K562 (cell line): ENCODE results near the gene SORCS2. TPM values are rescaled to one million over a fixed set of nuclear protein-coding genes. Genes with fewer than 3 reads are reported as not detected.

ENCODE experiments used
- ATAC-seq: fragments of 200-7000 bp; cut with Tn5 transposase; 3 replicates; pipeline ENCODE4 v1.9.1; 2020; ENCODE audit warnings: moderate library complexity
- BruUV-seq: library from RNA; stranded (reverse); fragments of 400-500 nt; replicated peaks from 2 replicates; lab custom pipeline; 2021; lab: Mats Ljungman, UMichigan
- CTCF ChIA-PET: fragments of 300-600 bp; formaldehyde crosslinking; extraction: SDS; loops from one replicate; lab custom pipeline; 2021; ENCODE audit warnings: low intra/inter-chr PET ratio; lab: Yijun Ruan, JAX
- POLR2A ChIA-PET: fragments of 300-600, 350-650 bp; sonication (Branson Sonifier 250); formaldehyde crosslinking; extraction: SDS; loops from one replicate; lab custom pipeline; 2021; ENCODE audit warnings: antibody characterized with exemption, inconsistent platforms; lab: Yijun Ruan, JAX
- DNase-seq, 4 experiments: peaks; one replicate each; pipeline versions ENCODE4 v3.0.0 to v3.0.0-alpha.2; 2011 to 2018; ENCODE audit warnings: low spot score in 3 of 4, mixed read lengths in 3 of 4; ENCODE audit errors: extremely low read depth in 1 of 4
- FAIRE-seq: peaks from 2 replicates; lab custom pipeline; 2011; peaks lifted over from hg19 to GRCh38; lab: Jason Lieb, UNC
- H2AFZ ChIP-seq: 2 replicates; pipeline ENCODE4 v1.6.0; 2011; ENCODE audit warnings: low read depth, low read length, control low read depth, inconsistent platforms
- H3K27ac ChIP-seq: fragments of 200-600 bp; 3 replicates; pipeline ENCODE4 v1.8.0; 2011; ENCODE audit warnings: low read depth, mild to moderate bottlenecking, control low read depth, inconsistent platforms, low read length, moderate library complexity, mixed read lengths; ENCODE audit errors: extremely low read depth
- H3K27me3 ChIP-seq, 2 experiments: fragments of 300-600 bp in 1 of 2; 2 replicates in 1 of 2; 3 replicates in 1 of 2; pipeline versions ENCODE4 v1.6.0 to v1.8.0; 2011; ENCODE audit warnings: inconsistent platforms in 2 of 2, low read length in 2 of 2, mild to moderate bottlenecking in 1 of 2, mixed read lengths in 1 of 2, moderate library complexity in 1 of 2; ENCODE audit not compliant: control insufficient read depth in 2 of 2, insufficient read depth in 2 of 2
- H3K36me3 ChIP-seq: fragments of 300-600 bp; 3 replicates; pipeline ENCODE4 v1.8.0; 2011; ENCODE audit warnings: mild to moderate bottlenecking, low read length, inconsistent platforms; ENCODE audit not compliant: control insufficient read depth, insufficient read depth
- H3K4me1 ChIP-seq, 2 experiments: fragments of 200-600 bp in 1 of 2; replicated peaks in 1 of 2; 2 replicates in 1 of 2; 3 replicates in 1 of 2; pipeline versions ENCODE4 v1.5.1 to v1.8.0; 2011; ENCODE audit warnings: inconsistent platforms in 2 of 2, low read length in 2 of 2, mild to moderate bottlenecking in 1 of 2, mixed read lengths in 1 of 2, moderate library complexity in 1 of 2; ENCODE audit not compliant: control insufficient read depth in 2 of 2, insufficient read depth in 2 of 2
- H3K4me2 ChIP-seq: 2 replicates; pipeline ENCODE4 v1.6.1; 2011; ENCODE audit warnings: low read length, control low read depth, inconsistent platforms, mixed read lengths; ENCODE audit not compliant: insufficient read depth
- H3K4me3 ChIP-seq: fragments of 200-600 bp; sonication (generic), shearing (Covaris generic); 2 replicates; pipeline ENCODE4 v1.5.1; 2016; ENCODE audit warnings: control low read depth, inconsistent platforms
- H3K79me2 ChIP-seq: fragments of 200-600 bp; 3 replicates; pipeline ENCODE4 v1.8.0; 2011; ENCODE audit warnings: low read length, inconsistent platforms; ENCODE audit not compliant: control insufficient read depth, insufficient read depth
- H3K9ac ChIP-seq, 2 experiments: 2 replicates each; pipeline versions ENCODE4 v1.6.0 to v1.6.1; 2011; ENCODE audit warnings: low read depth in 2 of 2, low read length in 2 of 2, control low read depth in 1 of 2, inconsistent platforms in 1 of 2, mild to moderate bottlenecking in 1 of 2, mixed read lengths in 1 of 2; ENCODE audit not compliant: insufficient read depth in 1 of 2
- H3K9me1 ChIP-seq: one replicate; pipeline ENCODE4 v1.6.0; 2011; ENCODE audit warnings: inconsistent platforms, mild to moderate bottlenecking, low read length, moderate library complexity; ENCODE audit not compliant: control insufficient read depth, insufficient read depth
- H3K9me3 ChIP-seq: replicated peaks from 2 replicates; pipeline ENCODE4 v1.5.1; 2011; ENCODE audit warnings: low read depth, low read length, inconsistent platforms; ENCODE audit not compliant: control insufficient read depth, insufficient read depth
- H4K20me1 ChIP-seq: replicated peaks from 2 replicates; pipeline ENCODE4 v1.6.1; 2011; ENCODE audit warnings: low read length, inconsistent platforms, mixed read lengths; ENCODE audit not compliant: control insufficient read depth, insufficient read depth
- GTF2E2 ChIP-seq: fragments of 200-800 bp; sonication (Bioruptor generic); IDR thresholded peaks from 2 replicates; pipeline ENCODE4 v1.6.1; 2016; ENCODE audit warnings: missing genetic modification characterization, missing compliant biosample characterization
- HDAC8 ChIP-seq: fragments of 450-650 bp; IDR thresholded peaks from 2 replicates; pipeline ENCODE4 v1.6.1; 2016; ENCODE audit warnings: mild to moderate bottlenecking, missing genetic modification characterization, moderate library complexity, missing compliant biosample characterization
- L3MBTL2 ChIP-seq: fragments of 450-650 bp; IDR thresholded peaks from 2 replicates; pipeline ENCODE4 v1.6.1; 2016; ENCODE audit warnings: mild to moderate bottlenecking, moderate library complexity
- MYNN ChIP-seq, 2 experiments: sonication (generic); formaldehyde crosslinking in 1 of 2; IDR thresholded peaks; 2 replicates each; pipeline versions ENCODE4 v1.5.0 to v1.6.1; 2016 to 2020; ENCODE audit warnings: antibody characterized with exemption in 1 of 2, missing genetic modification reagents in 1 of 2
- NCOA1 ChIP-seq: fragments of 450-650 bp; IDR thresholded peaks from 2 replicates; pipeline ENCODE4 v1.6.1; 2016; ENCODE audit warnings: low read depth
- NR0B1 ChIP-seq: fragments of 450-650 bp; IDR thresholded peaks from one replicate; pipeline ENCODE4 v1.6.1; 2018; ENCODE audit warnings: mild to moderate bottlenecking, moderate library complexity; ENCODE audit not compliant: partially characterized antibody
- NR3C1 ChIP-seq: sonication (generic); formaldehyde crosslinking; IDR thresholded peaks from 2 replicates; pipeline ENCODE4 v1.8.1; 2022; ENCODE audit warnings: missing genetic modification reagents
- PML ChIP-seq: IDR thresholded peaks from 2 replicates; pipeline ENCODE4 v1.6.1; 2012; ENCODE audit warnings: low read length, inconsistent platforms
- SETDB1 ChIP-seq: IDR thresholded peaks from one replicate; pipeline ENCODE4 v1.6.1; 2012; ENCODE audit warnings: low read length, control low read depth, inconsistent platforms
- SIN3A ChIP-seq, 2 experiments: fragments of 150-350 bp in 1 of 2; IDR thresholded peaks; 2 replicates each; pipeline ENCODE4 v1.6.1; 2011 to 2016; ENCODE audit warnings: borderline replicate concordance in 2 of 2, low read depth in 2 of 2, low read length in 2 of 2, mild to moderate bottlenecking in 2 of 2, moderate library complexity in 2 of 2; ENCODE audit not compliant: control insufficient read depth in 1 of 2
- SMAD3 ChIP-seq: fragments of 450-650 bp; formaldehyde crosslinking; conservative IDR thresholded peaks from 2 replicates; pipeline ENCODE4 v1.4.0; 2020; ENCODE audit warnings: mild to moderate bottlenecking
- SREBF1 ChIP-seq: fragments of 150-350 bp; IDR thresholded peaks from 2 replicates; pipeline ENCODE4 v1.6.1; 2014; ENCODE audit warnings: antibody characterized with exemption, low read depth, low read length, borderline replicate concordance
- SRSF7 ChIP-seq: fragments of 200-400 bp; formaldehyde crosslinking; optimal IDR thresholded peaks from 2 replicates; pipeline ENCODE3; 2017; ENCODE audit warnings: mild to moderate bottlenecking, low read depth, low read length
- ZBTB12 ChIP-seq: fragments of 250-450 bp; sonication (Bioruptor Pico); IDR thresholded peaks from 2 replicates; pipeline ENCODE4 v1.4.0; 2020
- ZC3H4 ChIP-seq: sonication (generic); formaldehyde crosslinking; IDR thresholded peaks from 2 replicates; pipeline ENCODE4 v1.9.0; 2021; ENCODE audit warnings: missing genetic modification reagents, borderline replicate concordance
- ZNF274 ChIP-seq: IDR thresholded peaks from 2 replicates; pipeline ENCODE4 v1.6.1; 2011; ENCODE audit warnings: low read depth, mild to moderate bottlenecking, low read length, moderate library complexity, borderline replicate concordance
- WGBS: fragments of 100-300 bp; shearing (Covaris generic); methylation state at CpG from one replicate; pipeline ENCODE4 v1.1.6; 2016; ENCODE audit warnings: low coverage, mixed read lengths; ENCODE audit not compliant: insufficient coverage; ENCODE audit errors: missing lambda C conversion rate; 5-methylcytosine and 5-hydroxymethylcytosine counted together
- in situ Hi-C: fragments of 300-500 bp; cut with MboI; formaldehyde crosslinking; loops from 4 replicates; pipeline ENCODE4 v1.15.0; 2018; ENCODE audit warnings: inconsistent platforms, mixed read lengths
- intact Hi-C: fragments of 100-400 bp; cut with micrococcal nuclease; formaldehyde crosslinking; loops from 2 replicates; pipeline ENCODE4 v1.14.2; 2022
- polyA plus RNA-seq, 8 experiments: library from polyadenylated mRNA; depleted of rRNA in 4 of 8; stranded (reverse) in 5 of 8; unstranded in 3 of 8; fragments of >200 nt; fragmentation: Nextera tagmentation in 2 of 8; fragmentation: Illumina TruSeq in 1 of 8; extraction: Ambion mirVana in 2 of 8; extraction: Trizol in 1 of 8; gene quantifications; 2 replicates each; pipeline versions ENCODE4 v1.2.1 to v1.2.3, GENCODE V29; 2011 to 2014; ENCODE audit warnings: inconsistent platforms in 1 of 8, missing spikeins in 1 of 8
- total RNA-seq, 7 experiments: library from RNA; depleted of rRNA in 6 of 7; stranded (reverse); fragments of >200 nt in 6 of 7; fragmentation: Illumina TruSeq in 2 of 7; extraction: Trizol in 2 of 7; gene quantifications; 2 replicates each; pipeline versions ENCODE4 v1.2.1 to v1.2.3, GENCODE V29; 2011 to 2021; ENCODE audit warnings: low replicate concordance in 1 of 7
- TF ChIP-seq, protein P1 (sequence below): fragments of 200-800 bp; sonication (Bioruptor generic); IDR thresholded peaks from 2 replicates; pipeline ENCODE4 v1.6.1; 2017; ENCODE audit warnings: missing genetic modification characterization, missing compliant biosample characterization
- TF ChIP-seq, protein P2 (sequence below): sonication (generic); formaldehyde crosslinking; IDR thresholded peaks from 2 replicates; pipeline ENCODE4 v1.5.0; 2020; ENCODE audit warnings: missing genetic modification reagents

Gene SORCS2
- total and polyA plus RNA-seq, 9 of the 15 experiments (the other 6 are each of a cell fraction or from before 2014, with no cell fraction given), result not detected

- POLR2A ChIA-PET, result no interaction called here
- CTCF ChIA-PET, result no interaction called here
- no peak for FAIRE-seq
These were observed 516.6 kb downstream of the SORCS2 start for GRCh38 chr4:7708981-7709380.

More at GRCh38 chr4:7708981-7709380, 516.6 kb downstream of the SORCS2 start:
- Histone ChIP-seq H3K27ac (no peak overlapping the region), H2AFZ (no peak overlapping the region), H3K9ac (no peak overlapping the region), H3K9me3 (no peaks in the 10 kb centered on the region), H3K4me2 (no peak overlapping the region), H4K20me1 (peaks cover 9% of the 10 kb centered on the region), H3K36me3 (no peaks in the 10 kb centered on the region), H3K4me3 (no peak overlapping the region), H3K79me2 (no peaks in the 10 kb centered on the region), H3K27me3 (peaks cover 2 to 58% of the 10 kb centered on the region in 2 experiments; a peak in 3 of 5 replicates), H3K4me1 (peaks cover 0 to 3% of the 10 kb centered on the region in 2 experiments; a peak in 1 of 5 replicates), H3K9me1 (no peaks in the 10 kb centered on the region)
- DNase-seq, result no peak
- TF ChIP-seq ZC3H4, result no peak
- no peak for TF ChIP-seq ZBTB12 (CRISPR knock-in tag)
- no peak for TF ChIP-seq SMAD3 (CRISPR knock-in tag)
- TF ChIP-seq PML, result no peak
- no peak for TF ChIP-seq NCOA1
- TF ChIP-seq HDAC8, result no peak
- TF ChIP-seq GTF2E2 (tag), result no peak
- no peak for TF ChIP-seq L3MBTL2
- TF ChIP-seq SIN3A (IDR thresholded peaks at IDR 0.05; ENCODE audit: borderline replicate concordance in 2 of 2, control insufficient read depth in 1 of 2, low read depth in 2 of 2, low read length in 2 of 2), result no peak
- TF ChIP-seq, protein P1, sequence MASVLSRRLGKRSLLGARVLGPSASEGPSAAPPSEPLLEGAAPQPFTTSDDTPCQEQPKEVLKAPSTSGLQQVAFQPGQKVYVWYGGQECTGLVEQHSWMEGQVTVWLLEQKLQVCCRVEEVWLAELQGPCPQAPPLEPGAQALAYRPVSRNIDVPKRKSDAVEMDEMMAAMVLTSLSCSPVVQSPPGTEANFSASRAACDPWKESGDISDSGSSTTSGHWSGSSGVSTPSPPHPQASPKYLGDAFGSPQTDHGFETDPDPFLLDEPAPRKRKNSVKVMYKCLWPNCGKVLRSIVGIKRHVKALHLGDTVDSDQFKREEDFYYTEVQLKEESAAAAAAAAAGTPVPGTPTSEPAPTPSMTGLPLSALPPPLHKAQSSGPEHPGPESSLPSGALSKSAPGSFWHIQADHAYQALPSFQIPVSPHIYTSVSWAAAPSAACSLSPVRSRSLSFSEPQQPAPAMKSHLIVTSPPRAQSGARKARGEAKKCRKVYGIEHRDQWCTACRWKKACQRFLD (CRISPR knock-in tag), result no peak
- TF ChIP-seq, protein P2, sequence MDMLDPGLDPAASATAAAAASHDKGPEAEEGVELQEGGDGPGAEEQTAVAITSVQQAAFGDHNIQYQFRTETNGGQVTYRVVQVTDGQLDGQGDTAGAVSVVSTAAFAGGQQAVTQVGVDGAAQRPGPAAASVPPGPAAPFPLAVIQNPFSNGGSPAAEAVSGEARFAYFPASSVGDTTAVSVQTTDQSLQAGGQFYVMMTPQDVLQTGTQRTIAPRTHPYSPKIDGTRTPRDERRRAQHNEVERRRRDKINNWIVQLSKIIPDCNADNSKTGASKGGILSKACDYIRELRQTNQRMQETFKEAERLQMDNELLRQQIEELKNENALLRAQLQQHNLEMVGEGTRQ, result no peak
- TF ChIP-seq SRSF7, result no peak
- no peak for TF ChIP-seq ZNF274
- no peak for TF ChIP-seq NR0B1
- no peak for TF ChIP-seq SREBF1
- TF ChIP-seq MYNN (IDR thresholded peaks at IDR 0.05), result no peak
- no peak for TF ChIP-seq MYNN (CRISPR knock-in tag; IDR thresholded peaks at IDR 0.05)
- TF ChIP-seq NR3C1 (CRISPR knock-in tag), result no peak
- no peak for TF ChIP-seq SETDB1
- BruUV-seq, result no TSS peak
- WGBS, result 0% methylated on average over 15 of the region's 15 CpGs
- in situ Hi-C loops, result no loop called here
- ATAC-seq, result no peak; the same call in 2 of the 3 replicates
- intact Hi-C loops, result no loop called here
